BJ (cell line): ENCODE measurements around the gene OBSCN. TPM values are rescaled to one million over a fixed set of nuclear protein-coding genes. Genes with fewer than 3 reads are reported as not detected.

ENCODE experiments used
- CTCF ChIA-PET: fragments of 350-600 bp; formaldehyde crosslinking; extraction: SDS; loops from one replicate; lab custom pipeline; 2021; ENCODE audit warnings: antibody characterized with exemption, inconsistent platforms; lab: Yijun Ruan, JAX
- POLR2A ChIA-PET: fragments of 300-600 bp; sonication (Branson Sonifier 250); formaldehyde crosslinking; extraction: SDS; loops from one replicate; lab custom pipeline; 2021; ENCODE audit warnings: antibody characterized with exemption; lab: Charles Lee
- DNase-seq: peaks from one replicate; pipeline ENCODE4 v3.0.0-alpha.2; 2011; ENCODE audit warnings: low read depth
- H3K27me3 ChIP-seq: 2 replicates; pipeline ENCODE4 v1.6.0; 2011; ENCODE audit warnings: low read length; ENCODE audit not compliant: control insufficient read depth, insufficient read depth
- H3K36me3 ChIP-seq: 2 replicates; pipeline ENCODE4 v1.5.1; 2011; ENCODE audit warnings: low read length; ENCODE audit not compliant: control insufficient read depth, insufficient read depth
- H3K4me3 ChIP-seq: 2 replicates; pipeline ENCODE4 v1.5.1; 2011; ENCODE audit warnings: low read depth, mild to moderate bottlenecking, control low read depth, low read length
- polyA plus RNA-seq: library from polyadenylated mRNA; depleted of rRNA; stranded (reverse); fragments of >200 nt; gene quantifications from 2 replicates; pipeline ENCODE4 v1.2.3, GENCODE V29; 2011
- TF ChIP-seq, protein P1 (sequence below): IDR thresholded peaks from 2 replicates; pipeline ENCODE4 v1.5.1; 2011; ENCODE audit warnings: low read depth, mild to moderate bottlenecking, control low read depth, inconsistent platforms, low read length, moderate library complexity; ENCODE audit not compliant: insufficient read depth

The OBSCN gene
- polyA plus RNA-seq, 1 experiment, result 2.9 TPM

- Histone ChIP-seq H3K27me3 (no peaks in the 10 kb centered on the region), H3K4me3 (no peak overlapping the region), H3K36me3 (no peaks in the 10 kb centered on the region)
- ChIA-PET POLR2A (no interaction called here), CTCF (interaction anchor here (0.6 kb wide), 2 partner anchors 10 to 37 kb away, joined by 3 to 4 read pairs; no protein-coding TSS in a partner anchor)
- TF ChIP-seq, protein P1, sequence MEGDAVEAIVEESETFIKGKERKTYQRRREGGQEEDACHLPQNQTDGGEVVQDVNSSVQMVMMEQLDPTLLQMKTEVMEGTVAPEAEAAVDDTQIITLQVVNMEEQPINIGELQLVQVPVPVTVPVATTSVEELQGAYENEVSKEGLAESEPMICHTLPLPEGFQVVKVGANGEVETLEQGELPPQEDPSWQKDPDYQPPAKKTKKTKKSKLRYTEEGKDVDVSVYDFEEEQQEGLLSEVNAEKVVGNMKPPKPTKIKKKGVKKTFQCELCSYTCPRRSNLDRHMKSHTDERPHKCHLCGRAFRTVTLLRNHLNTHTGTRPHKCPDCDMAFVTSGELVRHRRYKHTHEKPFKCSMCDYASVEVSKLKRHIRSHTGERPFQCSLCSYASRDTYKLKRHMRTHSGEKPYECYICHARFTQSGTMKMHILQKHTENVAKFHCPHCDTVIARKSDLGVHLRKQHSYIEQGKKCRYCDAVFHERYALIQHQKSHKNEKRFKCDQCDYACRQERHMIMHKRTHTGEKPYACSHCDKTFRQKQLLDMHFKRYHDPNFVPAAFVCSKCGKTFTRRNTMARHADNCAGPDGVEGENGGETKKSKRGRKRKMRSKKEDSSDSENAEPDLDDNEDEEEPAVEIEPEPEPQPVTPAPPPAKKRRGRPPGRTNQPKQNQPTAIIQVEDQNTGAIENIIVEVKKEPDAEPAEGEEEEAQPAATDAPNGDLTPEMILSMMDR, result no peak
- no peak for DNase-seq
These were observed 100.3 kb downstream of the OBSCN start for GRCh38 chr1:228308085-228308601.

- Histone ChIP-seq H3K27me3 (no peaks in the 10 kb centered on the region), H3K4me3 (no peak overlapping the region), H3K36me3 (no peaks in the 10 kb centered on the region)
- CTCF ChIA-PET, result interaction anchor here (0.6 kb wide), 2 partner anchors 37 to 928 kb away, joined by 3 read pairs; no protein-coding TSS in a partner anchor
- POLR2A ChIA-PET, result no interaction called here
- DNase-seq, result no peak
- TF ChIP-seq, protein P1, result peak; percentile 13; the same call in 1 of the 2 replicates
These were observed 100.9 kb downstream of the OBSCN start for GRCh38 chr1:228308628-228309325.

DNA sequence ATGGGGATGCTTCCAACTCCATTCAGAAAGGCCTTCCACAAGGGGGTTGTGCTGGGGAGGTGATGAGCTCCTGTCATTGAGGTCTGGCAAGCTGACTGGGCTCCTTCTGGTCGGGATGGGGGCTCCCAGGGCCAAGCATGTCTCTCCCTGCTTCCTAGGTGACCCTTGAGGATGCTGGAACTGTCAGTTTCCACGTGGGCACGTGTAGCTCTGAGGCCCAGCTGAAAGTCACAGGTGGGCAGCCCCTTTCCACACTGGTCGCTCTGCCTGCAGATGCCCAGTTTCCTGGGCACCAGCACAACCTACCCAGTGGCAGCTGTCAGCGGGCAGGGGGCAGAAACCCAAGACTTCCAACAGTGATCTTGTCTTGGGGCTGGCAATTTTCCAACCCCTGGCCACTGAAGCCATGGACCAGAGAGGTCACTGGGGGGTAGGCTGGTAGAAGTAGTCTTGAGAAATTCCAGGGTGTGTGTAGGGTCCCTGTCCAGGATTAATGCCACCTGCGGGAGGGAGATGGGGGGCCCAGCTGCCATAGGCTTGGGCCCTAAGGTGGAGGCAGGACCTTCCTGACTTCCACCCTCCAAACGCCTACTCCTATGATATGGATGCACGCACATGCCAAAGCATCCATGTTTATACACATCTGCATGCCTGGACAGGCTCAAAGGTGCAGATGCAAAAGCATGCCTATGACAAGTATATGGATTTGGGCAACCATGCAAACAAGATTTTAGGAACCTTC, 101.7 kb downstream of the OBSCN start:
- POLR2A ChIA-PET, result no interaction called here
- DNase-seq, result no peak
- TF ChIP-seq, protein P1, result no peak
- Histone ChIP-seq H3K4me3 (no peak overlapping the region), H3K36me3 (no peaks in the 10 kb centered on the region), H3K27me3 (no peaks in the 10 kb centered on the region)
- CTCF ChIA-PET, result no interaction called here

- H3K4me3 ChIP-seq, result no peak overlapping the region
- H3K27me3 ChIP-seq, result no peaks in the 10 kb centered on the region
- no peaks in the 10 kb centered on the region for H3K36me3 ChIP-seq
- CTCF ChIA-PET, result no interaction called here
- POLR2A ChIA-PET, result no interaction called here
- no peak for DNase-seq
- TF ChIP-seq, protein P1, result no peak
These were observed 102.4 kb downstream of the OBSCN start for GRCh38 chr1:228310162-228310792.

- no peak for DNase-seq
- Histone ChIP-seq H3K4me3 (no peak overlapping the region), H3K36me3 (no peaks in the 10 kb centered on the region), H3K27me3 (no peaks in the 10 kb centered on the region)
- ChIA-PET POLR2A (no interaction called here), CTCF (no interaction called here)
- TF ChIP-seq, protein P1, result no peak
These were observed 103.2 kb downstream of the OBSCN start for GRCh38 chr1:228311091-228311490.
